GM18861 (cell line): ENCODE results near the gene SLC25A20.

ENCODE experiments used
- ATAC-seq: cut with Tn5 transposase; IDR thresholded peaks from one replicate; pipeline ENCODE4 v1.9.1; 2021; ENCODE audit not compliant: unreplicated experiment

The SLC25A20 gene

GRCh38 chr3:48897460-48898376 is 964 bp downstream of the SLC25A20 start:
- no peak for ATAC-seq

GRCh38 chr3:48896936-48897335 is 1.7 kb downstream of the SLC25A20 start:
- no peak for ATAC-seq

GRCh38 chr3:48894516-48894915 is 4.2 kb downstream of the SLC25A20 start:
- no peak for ATAC-seq

GRCh38 chr3:48891606-48892005 is 7.1 kb downstream of the SLC25A20 start:
- ATAC-seq, result no peak

GRCh38 chr3:48885753-48886152 is 12.9 kb downstream of the SLC25A20 start:
- no peak for ATAC-seq

GRCh38 chr3:48881652-48882114 is 17.0 kb downstream of the SLC25A20 start:
- no peak for ATAC-seq

GRCh38 chr3:48881006-48881405 is 17.7 kb downstream of the SLC25A20 start:
- ATAC-seq, result no peak

- ATAC-seq, result no peak
Measured at GRCh38 chr3:48879994-48880377, 18.7 kb downstream of the SLC25A20 start.

GRCh38 chr3:48879307-48879993 is 19.2 kb downstream of the SLC25A20 start:
- ATAC-seq, result no peak

- ATAC-seq, result no peak
Measured at GRCh38 chr3:48877671-48878070, 21.0 kb downstream of the SLC25A20 start.

- no peak for ATAC-seq
Measured at GRCh38 chr3:48863122-48863521, 35.6 kb downstream of the SLC25A20 start.

GRCh38 chr3:48859206-48859605 is 39.5 kb downstream of the SLC25A20 start:
- no peak for ATAC-seq

GRCh38 chr3:48858709-48859108 is 40.0 kb downstream of the SLC25A20 start:
- no peak for ATAC-seq

- ATAC-seq, result no peak
Measured at GRCh38 chr3:48857641-48858040, 41.0 kb downstream of the SLC25A20 start.

- ATAC-seq, result no peak
Measured at GRCh38 chr3:48856469-48856868, 42.2 kb downstream of the SLC25A20 start.

GRCh38 chr3:48855681-48856447 is 42.8 kb downstream of the SLC25A20 start:
- no peak for ATAC-seq

GRCh38 chr3:48852151-48852550 is 46.5 kb downstream of the SLC25A20 start:
- ATAC-seq, result no peak

- ATAC-seq, result no peak
Measured at GRCh38 chr3:48851407-48851806, 47.3 kb downstream of the SLC25A20 start.

GRCh38 chr3:48848816-48849515 is 49.7 kb downstream of the SLC25A20 start:
- ATAC-seq, result no peak

GRCh38 chr3:48847504-48848423 is 50.9 kb downstream of the SLC25A20 start, which contains the start of gene PRKAR2A:
PRKAR2A (minus strand) TSS chr3:48847874; CDS start chr3:48847596, 278 bp downstream.
- peak; percentile 81 for ATAC-seq
